Measurements from ENCODE around the gene ZYG11A.
"Not testable (repeated sequence)": the region's sequence is repeated elsewhere in the genome, so short reads cannot be mapped to it uniquely, and the experiment has no call there.

The ZYG11A gene

GRCh38 chr1:52842643-52843310 is at the start of gene ZYG11A:
ZYG11A (plus strand) TSS chr1:52842760; CDS start chr1:52842884, 124 bp downstream.
- DNase-seq: no peak

GRCh38 chr1:52793717-52794116 is 48.8 kb upstream of the ZYG11A start:
- not testable (repeated sequence) for DNase-seq

- no peak for DNase-seq
Observed at GRCh38 chr1:52795464-52795863, 47.1 kb upstream of the ZYG11A start.

- DNase-seq: no peak
Observed at GRCh38 chr1:52798331-52798730, 44.2 kb upstream of the ZYG11A start.

- no peak for DNase-seq
Observed at GRCh38 chr1:52801011-52801410, 41.5 kb upstream of the ZYG11A start.

- not testable (repeated sequence) for DNase-seq
Observed at GRCh38 chr1:52804083-52804482, 38.5 kb upstream of the ZYG11A start.

- DNase-seq: no peak
Observed at GRCh38 chr1:52814465-52814864, 28.1 kb upstream of the ZYG11A start.

- DNase-seq: not testable (repeated sequence)
Observed at GRCh38 chr1:52820830-52821229, 21.7 kb upstream of the ZYG11A start.

- no peak for DNase-seq
Observed at GRCh38 chr1:52825868-52826267, 16.7 kb upstream of the ZYG11A start.

GRCh38 chr1:52834798-52835197 is 7.8 kb upstream of the ZYG11A start:
- DNase-seq: no peak

GRCh38 chr1:52836035-52836434 is 6.5 kb upstream of the ZYG11A start:
- no peak for DNase-seq

GRCh38 chr1:52839175-52839574 is 3.4 kb upstream of the ZYG11A start:
- not testable (repeated sequence) for DNase-seq

- not testable (repeated sequence) for DNase-seq
Observed at GRCh38 chr1:52845119-52845518, 2.6 kb downstream of the ZYG11A start.

GRCh38 chr1:52848423-52848822 is 5.9 kb downstream of the ZYG11A start:
- DNase-seq: no peak

GRCh38 chr1:52850951-52851350 is 8.4 kb downstream of the ZYG11A start:
- no peak for DNase-seq

GRCh38 chr1:52852854-52853253 is 10.3 kb downstream of the ZYG11A start:
- DNase-seq: no peak

GRCh38 chr1:52855584-52855983 is 13.0 kb downstream of the ZYG11A start:
- no peak for DNase-seq

GRCh38 chr1:52856026-52856425 is 13.5 kb downstream of the ZYG11A start:
- no peak for DNase-seq

- no peak for DNase-seq
Observed at GRCh38 chr1:52857443-52857842, 14.9 kb downstream of the ZYG11A start.

GRCh38 chr1:52862666-52863458 is 20.3 kb downstream of the ZYG11A start:
- DNase-seq: no peak

- DNase-seq: no peak
Observed at GRCh38 chr1:52867087-52867863, 24.7 kb downstream of the ZYG11A start.

GRCh38 chr1:52869727-52870126 is 27.2 kb downstream of the ZYG11A start:
- DNase-seq: not testable (repeated sequence)

Measured in anterior cingulate cortex (tissue), 58 donors.